GM18517 (cell line): ENCODE results near the gene TNFRSF6B.

Source experiments
- ATAC-seq: cut with Tn5 transposase; IDR thresholded peaks from one replicate; pipeline ENCODE4 v1.9.1; 2021; ENCODE audit warnings: mild to moderate bottlenecking, moderate library complexity; ENCODE audit not compliant: unreplicated experiment

Gene TNFRSF6B

GRCh38 chr20:63685269-63686026 is 11.0 kb upstream of the TNFRSF6B start:
- no peak for ATAC-seq

GRCh38 chr20:63686094-63686491 is 10.4 kb upstream of the TNFRSF6B start:
- no peak for ATAC-seq

GRCh38 chr20:63686492-63687321 is 9.7 kb upstream of the TNFRSF6B start:
- no peak for ATAC-seq

GRCh38 chr20:63687419-63688178 is 8.9 kb upstream of the TNFRSF6B start:
- ATAC-seq = no peak

- ATAC-seq = no peak
Measured at GRCh38 chr20:63688228-63689045, 8.0 kb upstream of the TNFRSF6B start.

GRCh38 chr20:63689046-63690002 is 7.1 kb upstream of the TNFRSF6B start:
- ATAC-seq = no peak

- ATAC-seq = no peak
Measured at GRCh38 chr20:63690003-63690897, 6.2 kb upstream of the TNFRSF6B start.

- ATAC-seq = no peak
Measured at GRCh38 chr20:63690898-63691710, 5.3 kb upstream of the TNFRSF6B start.

- no peak for ATAC-seq
Measured at GRCh38 chr20:63691711-63692435, 4.6 kb upstream of the TNFRSF6B start.

- ATAC-seq = no peak
Measured at GRCh38 chr20:63692436-63693082, 3.9 kb upstream of the TNFRSF6B start.

GRCh38 chr20:63693083-63693732 is 3.2 kb upstream of the TNFRSF6B start:
- ATAC-seq = no peak

GRCh38 chr20:63693733-63694583 is 2.5 kb upstream of the TNFRSF6B start:
- no peak for ATAC-seq

- ATAC-seq = no peak
Measured at GRCh38 chr20:63694584-63695423, 1.6 kb upstream of the TNFRSF6B start.
